ENCODE results near the gene IL1R2. TPM values are rescaled to one million over a fixed set of nuclear protein-coding genes. Genes with fewer than 3 reads are reported as not detected.

The IL1R2 gene
- total and polyA plus RNA-seq, 2 of the 13 experiments (the other 11 are each of a cell fraction or from before 2014, with no cell fraction given) = 3.6 to 7.3 TPM

GRCh38 chr2:102005989-102006885 is 14.5 kb downstream of the IL1R2 start (continued):
- TF ChIP-seq SMAD1 (CRISPR knock-in tag; IDR thresholded peaks at IDR 0.05; ENCODE audit: borderline replicate concordance, low read depth) (0 out of 2 replicates have a peak, but pooled peaks have one; percentile 42), ZNF780A (CRISPR knock-in tag; IDR thresholded peaks at IDR 0.05) (0 out of 2 replicates have a peak, but pooled peaks have one; percentile 59), DBP (CRISPR knock-in tag; IDR thresholded peaks at IDR 0.05; ENCODE audit: not compliant biosample characterization) (no peak), PCBP2 (optimal IDR thresholded peaks at IDR 0.05; ENCODE audit: low read depth, low read length, poor library complexity, severe bottlenecking) (no peak), ZNF616 (CRISPR knock-in tag; IDR thresholded peaks at IDR 0.05; ENCODE audit: low read depth) (no peak), ZNF24 (IDR thresholded peaks at IDR 0.05) (no peak), TEAD3 (CRISPR knock-in tag; optimal IDR thresholded peaks at IDR 0.05; ENCODE audit: borderline replicate concordance) (peak; percentile 44), RXRB (CRISPR knock-in tag; IDR thresholded peaks at IDR 0.05; ENCODE audit: borderline replicate concordance) (peak; percentile 31; the same call in 1 of the 2 replicates), PRDM4 (CRISPR knock-in tag; IDR thresholded peaks at IDR 0.05; ENCODE audit: borderline replicate concordance) (0 out of 2 replicates have a peak, but pooled peaks have one; percentile 64), ZNF18 (CRISPR knock-in tag; IDR thresholded peaks at IDR 0.05; ENCODE audit: insufficient replicate concordance) (no peak), TOE1 (CRISPR knock-in tag; IDR thresholded peaks at IDR 0.05) (no peak), KDM2A (CRISPR knock-in tag; IDR thresholded peaks at IDR 0.05; ENCODE audit: borderline replicate concordance, low read depth) (0 out of 2 replicates have a peak, but pooled peaks have one; percentile 25), ARNTL (CRISPR knock-in tag; IDR thresholded peaks at IDR 0.05) (peak; percentile 36; the same call in 1 of the 2 replicates), SKI (IDR thresholded peaks at IDR 0.05; ENCODE audit: partially characterized antibody) (no peak), ATF7-NPFF (CRISPR knock-in tag; IDR thresholded peaks at IDR 0.05; ENCODE audit: low read depth) (no peak), RARA (CRISPR knock-in tag; IDR thresholded peaks at IDR 0.05) (peak; percentile 40; the same call in 1 of the 2 replicates), NR2C2 (CRISPR knock-in tag; IDR thresholded peaks at IDR 0.05; ENCODE audit: borderline replicate concordance) (peak; percentile 57), RAD21 (CRISPR knock-in tag; IDR thresholded peaks at IDR 0.05) (peak; percentile 86), THAP11 (CRISPR knock-in tag; IDR thresholded peaks at IDR 0.05) (peak; percentile 7; the same call in 1 of the 2 replicates), NFYC (CRISPR knock-in tag; IDR thresholded peaks at IDR 0.05) (0 out of 2 replicates have a peak, but pooled peaks have one; percentile 13), MYC (CRISPR knock-in tag; IDR thresholded peaks at IDR 0.05; ENCODE audit: borderline replicate concordance) (no peak), HNF4G (IDR thresholded peaks at IDR 0.05; ENCODE audit: borderline replicate concordance, low read depth, low read length) (peak; percentile 36; the same call in 1 of the 2 replicates), HNF4G (CRISPR knock-in tag; IDR thresholded peaks at IDR 0.05; ENCODE audit: borderline replicate concordance, low read depth) (peak; percentile 45; the same call in 1 of the 2 replicates)
